Glutamatergic neuron (in vitro differentiated cells): ENCODE measurements around the gene H2BK1. TPM values are rescaled to one million over a fixed set of nuclear protein-coding genes. Genes with fewer than 3 reads are reported as not detected.

Source experiments
- DNase-seq: peaks from one replicate; pipeline ENCODE4 v3.0.0; 2022
- H3K27ac Mint-ChIP-seq: one replicate; pipeline ENCODE4 v1.8.0; 2020; ENCODE audit warnings: mild to moderate bottlenecking, mixed read lengths, inconsistent platforms; ENCODE audit not compliant: unreplicated experiment
- H3K27me3 Mint-ChIP-seq: one replicate; pipeline ENCODE4 v1.8.0; 2020; ENCODE audit warnings: mild to moderate bottlenecking, moderate library complexity, mixed read lengths, inconsistent platforms; ENCODE audit not compliant: unreplicated experiment
- H3K36me3 Mint-ChIP-seq: one replicate; pipeline ENCODE4 v1.8.0; 2020; ENCODE audit warnings: mild to moderate bottlenecking, mixed read lengths, inconsistent platforms; ENCODE audit not compliant: unreplicated experiment
- H3K4me1 Mint-ChIP-seq: one replicate; pipeline ENCODE4 v1.8.0; 2020; ENCODE audit warnings: mild to moderate bottlenecking, low read depth, mixed read lengths, inconsistent platforms; ENCODE audit not compliant: unreplicated experiment
- H3K4me3 Mint-ChIP-seq: one replicate; pipeline ENCODE4 v1.8.0; 2020; ENCODE audit warnings: mild to moderate bottlenecking, mixed read lengths, inconsistent platforms; ENCODE audit not compliant: unreplicated experiment
- H3K9me3 Mint-ChIP-seq: one replicate; pipeline ENCODE4 v1.8.0; 2020; ENCODE audit warnings: mild to moderate bottlenecking, moderate library complexity, mixed read lengths, inconsistent platforms; ENCODE audit not compliant: unreplicated experiment
- total RNA-seq: library from RNA; stranded (reverse); fragmentation: NEBNext Ultra II Directional; extraction: Animal tissue kit (Norgen Biotek cat#: 25700); gene quantifications from one replicate; pipeline ENCODE4 v1.2.1, GENCODE V29; 2021; ENCODE audit not compliant: unreplicated experiment
- TF ChIP-seq, protein P1 (sequence below): fragments of 200-600 bp; sonication (generic); IDR thresholded peaks from one replicate; pipeline ENCODE4 v1.5.0; 2021; ENCODE audit not compliant: partially characterized antibody, unreplicated experiment

H2BK1 gene
- total RNA-seq, 1 donor from 2014 or later = not detected

DNA sequence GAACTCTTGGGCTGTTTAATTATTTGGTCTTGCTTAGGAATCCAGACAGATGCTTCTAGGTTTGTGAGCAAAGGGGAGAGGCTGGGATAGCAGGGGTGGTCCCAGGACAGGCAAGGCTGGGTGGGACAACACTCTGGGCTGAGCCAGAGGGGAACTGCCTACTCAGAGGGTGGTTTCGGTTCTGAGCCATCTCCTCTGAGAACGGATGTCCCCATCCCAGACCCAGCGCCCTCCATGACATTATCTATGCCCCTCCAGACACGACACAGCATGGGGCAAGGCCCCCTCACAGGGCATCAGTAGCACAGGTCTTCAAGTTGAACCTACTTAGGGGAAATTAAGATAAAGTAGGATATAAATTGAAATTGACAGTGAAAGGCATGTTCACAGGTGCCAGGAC lies 30.3 kb downstream of the H2BK1 start:
- Mint-ChIP-seq H3K4me3 (no peak overlapping the region), H3K4me1 (peaks cover 14% of the 10 kb centered on the region), H3K27ac (no peak overlapping the region), H3K9me3 (peaks cover 9% of the 10 kb centered on the region), H3K27me3 (peaks cover 10% of the 10 kb centered on the region), H3K36me3 (no peaks in the 10 kb centered on the region)
- DNase-seq = no peak
- TF ChIP-seq, protein P1, sequence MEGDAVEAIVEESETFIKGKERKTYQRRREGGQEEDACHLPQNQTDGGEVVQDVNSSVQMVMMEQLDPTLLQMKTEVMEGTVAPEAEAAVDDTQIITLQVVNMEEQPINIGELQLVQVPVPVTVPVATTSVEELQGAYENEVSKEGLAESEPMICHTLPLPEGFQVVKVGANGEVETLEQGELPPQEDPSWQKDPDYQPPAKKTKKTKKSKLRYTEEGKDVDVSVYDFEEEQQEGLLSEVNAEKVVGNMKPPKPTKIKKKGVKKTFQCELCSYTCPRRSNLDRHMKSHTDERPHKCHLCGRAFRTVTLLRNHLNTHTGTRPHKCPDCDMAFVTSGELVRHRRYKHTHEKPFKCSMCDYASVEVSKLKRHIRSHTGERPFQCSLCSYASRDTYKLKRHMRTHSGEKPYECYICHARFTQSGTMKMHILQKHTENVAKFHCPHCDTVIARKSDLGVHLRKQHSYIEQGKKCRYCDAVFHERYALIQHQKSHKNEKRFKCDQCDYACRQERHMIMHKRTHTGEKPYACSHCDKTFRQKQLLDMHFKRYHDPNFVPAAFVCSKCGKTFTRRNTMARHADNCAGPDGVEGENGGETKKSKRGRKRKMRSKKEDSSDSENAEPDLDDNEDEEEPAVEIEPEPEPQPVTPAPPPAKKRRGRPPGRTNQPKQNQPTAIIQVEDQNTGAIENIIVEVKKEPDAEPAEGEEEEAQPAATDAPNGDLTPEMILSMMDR = no peak

DNA sequence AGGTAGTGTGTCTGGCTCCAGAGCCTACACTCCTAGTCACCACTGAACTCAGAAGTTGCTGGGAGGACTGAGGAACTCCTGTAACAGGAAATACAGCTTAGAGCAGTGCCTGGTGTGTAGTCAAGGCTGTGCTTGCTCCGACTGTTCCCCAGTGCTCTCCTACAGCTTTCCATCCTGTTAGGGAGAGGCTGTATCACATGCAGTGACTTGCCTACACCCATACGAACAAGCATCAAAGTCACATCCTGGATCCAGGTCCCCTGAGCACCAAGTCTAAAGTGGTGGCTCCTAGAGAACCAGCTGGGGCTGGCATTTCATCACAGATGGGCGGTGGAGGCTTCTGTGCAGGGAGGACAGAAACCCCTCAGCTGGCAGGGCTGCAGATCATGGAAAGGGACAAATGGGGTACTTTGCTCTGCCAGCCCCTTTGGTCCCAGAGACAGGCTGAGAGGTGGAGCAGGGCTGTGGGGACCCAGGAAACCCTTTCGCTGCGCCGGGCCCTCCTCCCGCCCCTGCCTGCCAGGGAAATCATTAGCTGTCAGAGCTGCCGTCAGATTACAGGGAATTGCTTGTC lies 30.9 kb downstream of the H2BK1 start:
- H3K4me3 Mint-ChIP-seq = peak overlapping the region; percentile 61
- peaks cover 10% of the 10 kb centered on the region for H3K27me3 Mint-ChIP-seq
- peaks cover 7% of the 10 kb centered on the region for H3K9me3 Mint-ChIP-seq
- TF ChIP-seq, protein P1 = no peak
- H3K4me1 Mint-ChIP-seq = peaks cover 14% of the 10 kb centered on the region
- H3K27ac Mint-ChIP-seq = peak overlapping the region; percentile 64
- H3K36me3 Mint-ChIP-seq = no peaks in the 10 kb centered on the region
- no peak for DNase-seq

DNA sequence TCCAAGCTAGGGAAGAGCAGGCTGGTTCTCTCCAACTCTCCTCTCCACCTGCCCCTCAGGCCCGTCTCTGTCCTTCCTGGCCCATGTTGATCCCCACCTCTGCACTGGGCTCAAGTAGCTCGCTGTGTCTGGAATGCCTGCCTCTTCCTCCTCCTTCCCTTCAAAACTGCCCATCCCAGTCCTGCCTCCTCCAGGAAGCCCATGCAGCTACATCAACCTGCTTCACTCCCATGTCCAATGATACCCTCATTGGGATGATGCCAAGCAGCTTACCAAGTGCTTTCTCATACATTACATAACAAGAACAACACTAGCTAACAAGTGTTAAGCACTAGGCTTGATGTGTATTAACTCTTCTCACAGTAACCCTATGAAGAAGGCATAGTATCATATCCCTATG lies 31.5 kb downstream of the H2BK1 start:
- Mint-ChIP-seq H3K36me3 (no peaks in the 10 kb centered on the region), H3K27me3 (peaks cover 10% of the 10 kb centered on the region)

DNA sequence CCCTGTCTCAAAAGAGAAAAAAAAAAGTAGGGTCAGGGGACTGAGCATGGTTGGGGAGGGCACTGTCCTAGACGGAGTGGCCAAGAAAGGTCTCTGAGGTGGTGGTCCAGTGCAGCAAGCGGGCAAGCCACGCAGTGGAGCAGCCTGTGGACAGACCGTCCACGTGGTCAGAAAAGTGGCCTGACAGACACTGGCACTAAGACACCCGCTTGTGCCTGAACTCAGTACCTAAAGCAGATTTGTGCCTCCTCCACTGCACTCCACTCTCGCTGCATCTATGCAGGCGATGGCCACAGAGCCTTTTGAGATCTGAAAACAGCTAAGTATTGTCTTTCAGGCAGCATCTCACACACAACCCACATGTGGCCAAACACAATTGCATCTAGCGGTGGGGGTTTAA lies 32.1 kb downstream of the H2BK1 start:
- H3K27me3 Mint-ChIP-seq = peaks cover 12% of the 10 kb centered on the region
- no peak overlapping the region for H3K27ac Mint-ChIP-seq
- TF ChIP-seq, protein P1 = no peak
- peaks cover 6% of the 10 kb centered on the region for H3K9me3 Mint-ChIP-seq
- H3K36me3 Mint-ChIP-seq = peaks cover 4% of the 10 kb centered on the region
- H3K4me1 Mint-ChIP-seq = peaks cover 14% of the 10 kb centered on the region
- no peak overlapping the region for H3K4me3 Mint-ChIP-seq
- DNase-seq = no peak

More for the DNA sequence above, 31.5 kb downstream of the H2BK1 start:
- Mint-ChIP-seq H3K27ac (no peak overlapping the region), H3K9me3 (peaks cover 6% of the 10 kb centered on the region), H3K4me1 (peaks cover 14% of the 10 kb centered on the region), H3K4me3 (peak overlapping the region; percentile 61)
- TF ChIP-seq, protein P1 = no peak
- no peak for DNase-seq

DNA sequence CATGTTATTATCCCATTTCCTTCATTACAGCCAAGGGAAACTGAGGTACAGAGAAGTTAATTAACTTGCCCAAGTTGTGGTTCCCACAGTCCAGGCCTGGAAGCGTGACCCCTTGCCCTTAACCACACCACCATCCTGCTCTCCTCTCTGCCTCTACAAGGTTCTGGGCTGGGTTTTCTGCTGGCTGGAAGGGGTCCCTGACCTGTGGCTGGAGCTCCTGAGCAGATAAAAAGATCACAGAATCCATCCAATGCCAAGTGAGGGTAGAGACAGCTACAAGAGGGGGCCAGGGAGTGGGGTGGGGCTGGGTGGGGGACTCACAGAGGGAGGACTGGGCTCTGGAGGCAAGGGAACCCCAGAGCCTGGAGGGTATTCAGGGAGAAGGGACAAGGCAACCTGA lies 33.0 kb downstream of the H2BK1 start:
- DNase-seq = no peak
- Mint-ChIP-seq H3K36me3 (peaks cover 10% of the 10 kb centered on the region), H3K4me3 (no peak overlapping the region), H3K9me3 (peaks cover 9% of the 10 kb centered on the region), H3K27me3 (peaks cover 18% of the 10 kb centered on the region), H3K27ac (no peak overlapping the region), H3K4me1 (peaks cover 15% of the 10 kb centered on the region)
- TF ChIP-seq, protein P1 = no peak
